ENCODE measurements around the gene MACROD1.

The MACROD1 gene

GRCh38 chr11:64089915-64090805 is 75.8 kb downstream of the MACROD1 start:
- no peak for DNase-seq

- no peak for DNase-seq
These were observed 76.4 kb downstream of the MACROD1 start for GRCh38 chr11:64089493-64089892.

GRCh38 chr11:64089027-64089360 is 76.9 kb downstream of the MACROD1 start:
- no peak for DNase-seq

GRCh38 chr11:64088162-64089026 is 77.5 kb downstream of the MACROD1 start:
- DNase-seq = no peak

- peak; percentile 77 for DNase-seq
These were observed 79.4 kb downstream of the MACROD1 start for GRCh38 chr11:64086258-64087123.

- DNase-seq = no peak
These were observed 80.0 kb downstream of the MACROD1 start for GRCh38 chr11:64085906-64086257.

- DNase-seq = no peak
These were observed 80.8 kb downstream of the MACROD1 start for GRCh38 chr11:64084951-64085710.

GRCh38 chr11:64084146-64084950 is 81.6 kb downstream of the MACROD1 start:
- DNase-seq = no peak

- no peak for DNase-seq
These were observed 82.4 kb downstream of the MACROD1 start for GRCh38 chr11:64083398-64084080.

- peak; percentile 98 for DNase-seq
These were observed 84.0 kb downstream of the MACROD1 start for GRCh38 chr11:64081745-64082442.

GRCh38 chr11:64080390-64080789 is 85.5 kb downstream of the MACROD1 start:
- DNase-seq = no peak

GRCh38 chr11:64078905-64079304 is 87.0 kb downstream of the MACROD1 start:
- no peak for DNase-seq

- peak; percentile 50 for DNase-seq
These were observed 87.6 kb downstream of the MACROD1 start for GRCh38 chr11:64078284-64078683.

- DNase-seq = no peak
These were observed 88.3 kb downstream of the MACROD1 start for GRCh38 chr11:64077607-64078006.

- DNase-seq = no peak
These were observed 89.2 kb downstream of the MACROD1 start for GRCh38 chr11:64076758-64077157.

- DNase-seq = no peak
These were observed 91.7 kb downstream of the MACROD1 start for GRCh38 chr11:64074239-64074638.

- DNase-seq = no peak
These were observed 92.4 kb downstream of the MACROD1 start for GRCh38 chr11:64073542-64073941.

- DNase-seq = no peak
These were observed 93.0 kb downstream of the MACROD1 start for GRCh38 chr11:64072871-64073270.

GRCh38 chr11:64072403-64072802 is 93.5 kb downstream of the MACROD1 start:
- DNase-seq = no peak

GRCh38 chr11:64071849-64072248 is 94.1 kb downstream of the MACROD1 start:
- no peak for DNase-seq
